ENCODE measurements around the gene ABCC10.
A peak's percentile ranks its signal among the peaks of the same experiment; 100 is the strongest.
"Not testable (repeated sequence)": the region's sequence is repeated elsewhere in the genome, so short reads cannot be mapped to it uniquely, and the experiment has no call there.

ABCC10 gene

GRCh38 chr6:43488667-43489276 is 61.4 kb downstream of the ABCC10 start:
- Mint-ChIP-seq H3K27ac (no peak overlapping the region), H3K4me3 (no peak overlapping the region), H3K27me3 (no peaks in the 10 kb centered on the region), H3K4me1 (ENCODE audit: low read depth) (peaks cover 9% of the 10 kb centered on the region), H3K9me3 (ENCODE audit: low read depth) (no peaks in the 10 kb centered on the region), H3K36me3 (no peaks in the 10 kb centered on the region)

GRCh38 chr6:43489277-43490072 is 62.1 kb downstream of the ABCC10 start:
- H3K4me3 Mint-ChIP-seq: no peak overlapping the region
- H3K36me3 Mint-ChIP-seq: no peaks in the 10 kb centered on the region
- H3K4me1 Mint-ChIP-seq (ENCODE audit: low read depth): peaks cover 15% of the 10 kb centered on the region
- no peaks in the 10 kb centered on the region for H3K9me3 Mint-ChIP-seq (ENCODE audit: low read depth)
- no peak overlapping the region for H3K27ac Mint-ChIP-seq
- H3K27me3 Mint-ChIP-seq: no peaks in the 10 kb centered on the region

GRCh38 chr6:43490523-43490939 is 63.2 kb downstream of the ABCC10 start:
- H3K4me3 Mint-ChIP-seq: no peak overlapping the region
- H3K36me3 Mint-ChIP-seq: no peaks in the 10 kb centered on the region
- H3K27me3 Mint-ChIP-seq: no peaks in the 10 kb centered on the region
- peaks cover 24% of the 10 kb centered on the region for H3K4me1 Mint-ChIP-seq (ENCODE audit: low read depth)
- H3K27ac Mint-ChIP-seq: no peak overlapping the region
- H3K9me3 Mint-ChIP-seq (ENCODE audit: low read depth): no peaks in the 10 kb centered on the region

- H3K27ac Mint-ChIP-seq: no peak overlapping the region
- H3K27me3 Mint-ChIP-seq: no peaks in the 10 kb centered on the region
- no peak overlapping the region for H3K4me3 Mint-ChIP-seq
- H3K4me1 Mint-ChIP-seq (ENCODE audit: low read depth): peaks cover 27% of the 10 kb centered on the region
- H3K36me3 Mint-ChIP-seq: no peaks in the 10 kb centered on the region
- H3K9me3 Mint-ChIP-seq (ENCODE audit: low read depth): no peaks in the 10 kb centered on the region
Measured at GRCh38 chr6:43491750-43492661, 64.7 kb downstream of the ABCC10 start.

GRCh38 chr6:43492673-43493072 is 65.3 kb downstream of the ABCC10 start:
- Mint-ChIP-seq H3K27me3 (no peaks in the 10 kb centered on the region), H3K27ac (no peak overlapping the region), H3K4me1 (ENCODE audit: low read depth) (peaks cover 27% of the 10 kb centered on the region), H3K9me3 (ENCODE audit: low read depth) (no peaks in the 10 kb centered on the region), H3K4me3 (no peak overlapping the region), H3K36me3 (no peaks in the 10 kb centered on the region)

GRCh38 chr6:43493230-43493629 is 65.9 kb downstream of the ABCC10 start:
- H3K27me3 Mint-ChIP-seq: no peaks in the 10 kb centered on the region
- no peaks in the 10 kb centered on the region for H3K36me3 Mint-ChIP-seq
- no peak overlapping the region for H3K4me3 Mint-ChIP-seq
- no peaks in the 10 kb centered on the region for H3K9me3 Mint-ChIP-seq (ENCODE audit: low read depth)
- H3K4me1 Mint-ChIP-seq (ENCODE audit: low read depth): peaks cover 27% of the 10 kb centered on the region
- H3K27ac Mint-ChIP-seq: peak overlapping the region; percentile 13

- H3K4me3 Mint-ChIP-seq: no peak overlapping the region
Measured at GRCh38 chr6:43493833-43494232, 66.5 kb downstream of the ABCC10 start.

GRCh38 chr6:43494321-43494720 is 67.0 kb downstream of the ABCC10 start:
- no peaks in the 10 kb centered on the region for H3K27me3 Mint-ChIP-seq
- H3K9me3 Mint-ChIP-seq (ENCODE audit: low read depth): no peaks in the 10 kb centered on the region
- H3K36me3 Mint-ChIP-seq: no peaks in the 10 kb centered on the region
- H3K27ac Mint-ChIP-seq: no peak overlapping the region
- H3K4me3 Mint-ChIP-seq: no peak overlapping the region
- H3K4me1 Mint-ChIP-seq (ENCODE audit: low read depth): peaks cover 26% of the 10 kb centered on the region

More at GRCh38 chr6:43493833-43494232, 66.5 kb downstream of the ABCC10 start:
- Mint-ChIP-seq H3K9me3 (ENCODE audit: low read depth) (no peaks in the 10 kb centered on the region), H3K4me1 (ENCODE audit: low read depth) (peaks cover 27% of the 10 kb centered on the region), H3K27ac (no peak overlapping the region), H3K36me3 (no peaks in the 10 kb centered on the region), H3K27me3 (no peaks in the 10 kb centered on the region)

- Mint-ChIP-seq H3K4me3 (no peak overlapping the region), H3K27me3 (no peaks in the 10 kb centered on the region), H3K36me3 (no peaks in the 10 kb centered on the region), H3K4me1 (ENCODE audit: low read depth) (peaks cover 26% of the 10 kb centered on the region), H3K27ac (no peak overlapping the region), H3K9me3 (ENCODE audit: low read depth) (no peaks in the 10 kb centered on the region)
Measured at GRCh38 chr6:43494766-43495165, 67.4 kb downstream of the ABCC10 start.

GRCh38 chr6:43495409-43495941 is 68.1 kb downstream of the ABCC10 start:
- Mint-ChIP-seq H3K27ac (peak overlapping the region; percentile 34), H3K36me3 (no peaks in the 10 kb centered on the region), H3K4me1 (ENCODE audit: low read depth) (peaks cover 24% of the 10 kb centered on the region), H3K9me3 (ENCODE audit: low read depth) (no peaks in the 10 kb centered on the region), H3K4me3 (no peak overlapping the region), H3K27me3 (no peaks in the 10 kb centered on the region)

GRCh38 chr6:43496370-43497128 is 69.2 kb downstream of the ABCC10 start:
- no peaks in the 10 kb centered on the region for H3K9me3 Mint-ChIP-seq (ENCODE audit: low read depth)
- H3K27ac Mint-ChIP-seq: no peak overlapping the region
- H3K4me3 Mint-ChIP-seq: no peak overlapping the region
- no peaks in the 10 kb centered on the region for H3K36me3 Mint-ChIP-seq
- H3K27me3 Mint-ChIP-seq: no peaks in the 10 kb centered on the region
- H3K4me1 Mint-ChIP-seq (ENCODE audit: low read depth): peaks cover 24% of the 10 kb centered on the region

GRCh38 chr6:43497129-43497396 is 69.7 kb downstream of the ABCC10 start:
- no peak overlapping the region for H3K27ac Mint-ChIP-seq
- no peak overlapping the region for H3K4me3 Mint-ChIP-seq
- peaks cover 24% of the 10 kb centered on the region for H3K4me1 Mint-ChIP-seq (ENCODE audit: low read depth)
- no peaks in the 10 kb centered on the region for H3K9me3 Mint-ChIP-seq (ENCODE audit: low read depth)
- H3K36me3 Mint-ChIP-seq: no peaks in the 10 kb centered on the region
- no peaks in the 10 kb centered on the region for H3K27me3 Mint-ChIP-seq

- Mint-ChIP-seq H3K4me3 (no peak overlapping the region), H3K27ac (no peak overlapping the region), H3K36me3 (no peaks in the 10 kb centered on the region), H3K27me3 (no peaks in the 10 kb centered on the region), H3K9me3 (ENCODE audit: low read depth) (no peaks in the 10 kb centered on the region), H3K4me1 (ENCODE audit: low read depth) (peaks cover 24% of the 10 kb centered on the region)
Measured at GRCh38 chr6:43497689-43498088, 70.3 kb downstream of the ABCC10 start.

- H3K4me3 Mint-ChIP-seq; H3K27ac Mint-ChIP-seq; H3K9me3 Mint-ChIP-seq (ENCODE audit: low read depth); H3K36me3 Mint-ChIP-seq; H3K27me3 Mint-ChIP-seq: not testable (repeated sequence)
- H3K4me1 Mint-ChIP-seq (ENCODE audit: low read depth): peaks cover 21% of the 10 kb centered on the region
Measured at GRCh38 chr6:43498291-43498690, 71.0 kb downstream of the ABCC10 start.

All from activated naive CD8-positive, alpha-beta T cell (primary cell).